HG03097 (cell line): ENCODE measurements around the gene HM13.
"Not testable (repeated sequence)": the region's sequence is repeated elsewhere in the genome, so short reads cannot be mapped to it uniquely, and the experiment has no call there.

Source experiments
- ATAC-seq: cut with Tn5 transposase; IDR thresholded peaks from one replicate; pipeline ENCODE4 v1.9.1; 2021; ENCODE audit not compliant: unreplicated experiment, low FRiP score

The HM13 gene

GRCh38 chr20:31579245-31579644 lies 65.0 kb downstream of the HM13 start:
- ATAC-seq, result no peak

DNA sequence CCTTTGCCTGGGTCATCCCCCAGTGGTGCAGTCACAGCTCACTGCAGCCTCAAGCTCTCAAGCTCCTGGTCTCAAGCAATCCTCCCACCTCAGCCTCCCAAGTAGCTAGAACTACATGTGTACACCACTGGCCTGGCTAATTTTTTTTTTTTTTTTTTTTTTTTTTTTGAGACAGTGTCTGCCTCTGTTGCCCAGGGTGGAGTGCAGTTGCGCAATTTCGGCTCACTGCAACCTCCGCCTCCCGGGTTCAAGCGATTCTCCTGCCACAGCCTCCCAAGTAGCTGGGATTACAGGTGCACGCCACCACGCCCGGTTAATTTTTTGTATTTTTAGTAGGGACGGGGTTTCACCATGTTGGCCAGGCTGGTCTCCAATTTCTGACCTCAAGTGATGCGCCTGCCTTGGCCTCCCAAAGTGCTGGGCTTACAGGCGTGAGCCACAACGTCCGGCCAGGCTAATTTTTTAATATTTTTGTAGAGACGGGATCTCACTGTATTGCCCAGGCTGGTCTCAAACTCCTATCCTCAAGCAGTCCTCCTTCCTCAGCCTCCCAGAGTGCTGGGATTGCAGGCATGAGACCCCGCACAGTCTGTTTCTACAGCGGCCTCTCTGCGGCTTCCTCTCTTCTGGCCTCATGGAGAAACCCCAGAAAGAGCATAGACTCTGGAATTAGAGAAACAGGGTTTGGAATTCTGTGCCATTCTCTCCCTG lies 65.9 kb downstream of the HM13 start:
- not testable (repeated sequence) for ATAC-seq

- ATAC-seq, result no peak
These were observed 66.5 kb downstream of the HM13 start for GRCh38 chr20:31580706-31581105.

GRCh38 chr20:31581391-31581790 lies 67.1 kb downstream of the HM13 start:
- no peak for ATAC-seq

DNA sequence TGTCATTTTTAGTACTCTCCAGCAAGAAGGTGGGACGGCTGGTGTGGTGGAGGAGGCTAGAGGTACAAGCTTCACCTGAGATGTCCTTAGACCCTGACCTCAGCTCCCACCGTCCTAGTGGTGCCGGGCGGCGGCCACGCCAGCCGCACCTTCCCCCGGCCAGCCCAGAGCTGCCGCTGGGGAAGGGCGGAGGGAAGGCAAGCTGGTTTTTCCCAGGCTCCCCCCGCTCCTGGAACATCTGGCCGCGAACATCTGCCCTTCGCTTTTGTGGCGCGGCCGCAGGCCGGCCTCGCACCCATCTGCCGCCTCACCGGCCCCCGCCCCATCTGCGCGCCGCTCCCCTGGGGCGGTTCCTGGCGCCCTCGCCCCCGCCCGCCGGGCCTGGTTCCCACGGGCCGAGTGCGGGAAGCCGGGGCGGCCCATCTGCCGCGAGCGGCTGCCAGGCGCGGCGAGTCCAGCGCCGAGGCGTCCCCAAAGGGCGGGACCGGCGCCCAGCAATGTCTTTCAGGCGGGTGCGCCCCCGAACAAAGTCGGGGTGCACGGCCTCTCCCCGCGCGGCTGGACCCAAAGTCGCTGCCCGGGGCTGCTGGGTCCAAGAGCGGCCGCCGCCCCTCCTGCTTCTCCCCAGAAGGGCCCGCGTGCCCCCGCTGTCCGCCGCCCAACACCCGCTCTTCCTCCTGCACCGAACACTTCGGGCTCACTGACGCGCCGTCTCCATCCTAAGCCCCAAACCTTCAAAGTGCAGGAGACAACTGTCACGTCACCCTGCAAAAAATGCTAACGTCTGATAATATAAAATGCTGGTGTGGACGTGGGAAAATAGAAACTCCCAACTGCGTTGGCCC lies 73.5 kb downstream of the HM13 start:
- ATAC-seq, result no peak

- ATAC-seq, result no peak
These were observed 76.5 kb downstream of the HM13 start for GRCh38 chr20:31590717-31591225.

- no peak for ATAC-seq
These were observed 79.2 kb downstream of the HM13 start for GRCh38 chr20:31593221-31594001.

DNA sequence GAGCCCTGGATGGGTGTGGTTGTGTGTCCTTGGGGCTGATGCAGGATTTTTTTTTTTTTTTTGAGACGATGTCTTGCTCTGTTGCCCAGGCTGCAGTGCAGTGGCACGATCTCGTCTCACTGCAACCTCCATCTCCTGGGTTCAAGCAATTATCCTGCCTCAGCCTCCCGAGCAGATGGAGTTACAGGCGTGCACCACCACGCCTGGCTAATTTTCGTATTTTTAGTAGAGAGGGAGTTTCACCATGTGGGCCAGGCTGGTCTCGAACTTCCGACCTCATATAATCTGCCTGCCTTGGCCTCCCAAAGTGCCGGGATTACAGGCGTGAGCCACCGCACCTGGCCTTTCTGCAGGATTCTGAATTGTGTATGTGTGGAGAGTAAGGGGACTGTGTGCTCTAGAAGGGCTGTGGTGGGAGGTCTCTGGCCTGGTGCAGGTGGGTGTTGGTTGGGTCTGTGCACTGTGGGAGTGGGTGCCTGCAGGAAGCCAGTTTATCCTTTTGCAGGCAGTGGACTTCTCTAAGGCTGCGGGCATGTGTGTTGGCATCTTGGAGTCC lies 79.8 kb downstream of the HM13 start:
- no peak for ATAC-seq

- no peak for ATAC-seq
These were observed 80.5 kb downstream of the HM13 start for GRCh38 chr20:31594558-31595379.

DNA sequence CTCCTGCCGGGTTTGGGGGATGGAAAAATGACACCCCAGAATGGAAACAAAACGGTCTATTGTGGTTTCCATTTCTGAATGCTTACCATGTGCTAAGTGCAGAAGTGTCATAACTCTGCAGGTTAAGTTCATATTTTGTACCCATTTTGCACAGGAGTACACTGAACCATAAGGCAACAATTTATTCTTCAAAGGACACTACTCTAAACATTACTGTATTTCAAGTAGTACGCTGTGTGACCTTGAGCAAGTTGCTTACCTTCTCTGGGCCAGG lies 81.1 kb downstream of the HM13 start:
- no peak for ATAC-seq

GRCh38 chr20:31595654-31596411 lies 81.6 kb downstream of the HM13 start:
- ATAC-seq, result no peak

- not testable (repeated sequence) for ATAC-seq
These were observed 82.1 kb downstream of the HM13 start for GRCh38 chr20:31596412-31596715.

DNA sequence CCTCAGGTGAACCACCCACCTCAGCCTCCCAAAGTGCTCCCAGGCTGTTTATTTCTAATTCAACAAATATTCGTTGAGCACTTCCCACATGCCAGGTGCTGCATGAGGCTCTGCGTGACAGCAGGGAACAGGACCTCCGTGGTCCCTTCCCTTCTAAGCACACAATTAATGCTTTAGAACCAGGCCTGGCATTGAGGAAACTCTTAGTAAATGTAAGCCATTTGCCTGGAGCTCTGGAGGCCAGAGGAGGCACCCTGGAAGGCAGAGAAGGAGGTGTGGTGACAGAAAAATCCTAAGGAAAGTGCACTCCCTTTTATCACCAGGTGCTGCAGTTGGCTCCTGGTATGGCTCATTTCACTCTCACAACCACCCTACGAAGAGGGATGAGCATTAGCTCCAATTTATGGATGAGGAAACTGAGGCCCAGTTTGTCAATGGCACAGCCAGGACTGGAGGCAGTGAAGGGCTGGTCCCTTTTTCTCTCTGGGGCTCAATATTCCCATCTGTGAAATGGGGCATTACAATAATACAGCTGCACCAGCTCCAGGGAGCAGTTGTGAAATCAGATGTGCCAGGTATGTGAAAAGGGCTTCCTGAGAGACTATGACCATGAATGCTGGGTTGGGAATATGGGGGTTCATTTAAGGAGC lies 82.7 kb downstream of the HM13 start:
- ATAC-seq, result no peak

DNA sequence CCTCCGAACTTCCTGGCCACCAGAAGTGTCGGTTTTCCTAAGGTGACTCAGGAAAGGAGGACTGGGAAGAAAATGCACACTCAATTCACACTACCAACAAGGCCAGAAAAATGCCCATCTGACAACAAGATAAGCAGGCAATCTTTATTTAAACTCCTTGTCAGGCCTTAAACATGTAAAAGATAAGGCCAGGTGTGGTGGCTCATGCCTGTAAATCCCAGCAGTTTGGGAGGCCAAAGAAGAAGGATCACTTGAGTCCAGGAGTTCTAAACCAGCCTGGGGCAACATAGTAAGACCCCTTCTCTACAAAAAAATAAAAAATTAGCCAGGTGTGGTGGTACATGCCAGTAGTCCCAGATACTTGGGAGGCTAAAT lies 83.2 kb downstream of the HM13 start:
- ATAC-seq, result no peak

DNA sequence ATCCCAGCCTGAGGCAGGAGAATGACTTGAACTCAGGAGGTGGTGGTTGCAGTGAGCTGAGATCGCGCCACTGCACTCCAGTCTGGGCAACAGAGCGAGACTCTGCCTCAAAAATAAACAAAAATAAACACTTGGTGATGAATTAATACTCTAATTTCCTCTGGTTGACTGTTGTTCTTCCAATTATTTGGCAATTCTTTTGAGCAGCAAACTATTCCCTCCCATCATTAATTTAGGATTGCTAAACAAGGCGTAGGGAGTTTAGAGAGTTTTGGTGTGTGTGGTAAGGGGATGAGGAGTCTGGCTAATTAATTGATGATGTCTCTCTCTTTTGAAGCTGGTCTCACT lies 88.2 kb downstream of the HM13 start:
- no peak for ATAC-seq

DNA sequence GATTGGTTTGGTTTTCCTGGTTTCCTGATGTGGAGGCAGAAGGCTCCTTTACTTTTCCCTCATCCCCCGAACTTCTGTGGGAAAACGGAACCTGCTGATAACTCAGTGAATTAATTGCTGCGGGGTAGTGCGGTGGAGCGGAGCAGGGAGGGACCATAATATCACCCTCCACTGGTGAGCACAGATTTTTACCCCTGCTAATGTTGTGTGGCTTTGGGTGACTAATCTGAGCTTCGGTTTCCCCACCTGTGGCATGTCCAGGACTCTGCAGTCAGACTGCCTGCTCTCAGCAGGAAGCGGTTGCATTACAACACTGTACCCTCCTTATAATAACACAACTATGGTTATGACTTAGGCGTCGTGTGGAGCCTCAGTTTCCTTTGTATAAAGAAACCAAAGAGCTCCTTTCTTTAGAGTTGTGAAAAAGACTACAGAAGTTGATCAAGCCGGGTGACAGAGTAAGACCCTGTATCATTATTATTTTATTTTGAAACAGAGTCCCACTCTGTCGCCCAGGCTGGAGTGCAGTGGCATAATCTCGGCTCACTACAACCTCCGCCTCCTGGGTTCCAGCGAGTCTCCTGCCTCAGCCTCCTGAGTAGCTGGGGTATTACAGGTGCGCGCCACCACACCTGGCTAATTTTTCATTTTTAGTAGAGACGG lies 88.7 kb downstream of the HM13 start:
- peak; percentile 68 for ATAC-seq

DNA sequence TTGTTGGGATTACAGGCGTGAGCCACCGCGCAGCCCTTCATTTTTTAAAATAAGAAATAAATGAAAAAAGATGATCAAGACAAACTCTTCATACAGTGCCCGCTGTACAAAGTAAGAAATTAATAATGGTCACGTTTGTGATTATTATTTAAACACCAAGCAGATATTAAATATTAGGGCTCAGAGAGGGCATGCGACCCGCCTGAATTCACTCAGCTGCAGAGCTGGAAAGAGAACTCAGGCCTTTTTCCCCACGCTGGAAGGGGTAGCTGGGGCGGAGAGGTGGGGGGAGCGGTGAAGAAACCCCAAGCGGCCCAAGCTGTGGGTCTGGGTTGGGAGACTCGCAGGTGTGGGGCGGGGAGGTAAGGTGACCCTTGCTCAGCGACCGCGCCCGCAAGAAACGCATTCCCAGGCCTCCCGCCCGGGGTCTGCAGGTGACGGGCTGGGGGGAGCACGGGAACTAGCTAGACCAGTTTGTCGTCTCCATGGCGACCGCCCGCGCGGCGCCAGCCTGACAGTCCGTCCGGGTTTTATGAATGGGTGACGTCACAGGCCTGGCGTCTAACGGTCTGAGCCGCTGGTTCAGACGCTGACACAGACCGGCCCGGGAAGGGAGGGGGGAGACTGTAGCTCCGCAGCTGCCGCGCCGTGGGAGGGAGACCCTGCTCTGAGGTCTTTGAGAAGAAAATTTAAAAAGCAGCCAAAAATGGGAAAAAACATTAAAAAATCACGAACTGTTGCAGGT lies 89.8 kb downstream of the HM13 start:
- ATAC-seq, result no peak

DNA sequence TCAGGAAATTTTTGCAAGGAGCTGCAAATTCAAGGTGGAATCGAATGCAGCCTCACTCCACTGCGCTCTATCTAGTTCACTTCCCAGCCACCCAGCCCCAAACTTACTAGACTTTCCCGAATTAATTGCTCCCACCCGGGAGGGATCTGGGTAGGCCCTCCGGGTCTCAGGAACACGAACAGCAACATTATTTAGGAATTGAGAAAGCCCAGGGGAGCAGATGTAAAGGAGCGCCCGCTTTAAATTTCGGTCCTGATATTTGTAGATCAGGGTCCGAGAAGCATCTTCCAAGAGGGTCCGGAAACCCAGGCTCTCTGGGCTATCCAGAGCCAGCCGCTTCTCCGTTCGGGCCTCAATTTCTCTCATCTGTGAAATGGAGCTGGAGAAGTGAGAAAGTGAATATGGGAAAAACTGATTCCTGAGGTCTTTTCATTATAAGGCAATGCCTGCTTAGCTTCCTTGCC lies 90.4 kb downstream of the HM13 start:
- ATAC-seq, result no peak
